H1 (cell line): ENCODE measurements around the gene ZNF674. TPM values are rescaled to one million over a fixed set of nuclear protein-coding genes. Genes with fewer than 3 reads are reported as not detected.

ENCODE experiments used
- ASH2L ChIP-seq: fragments of 200-600, 300-600 bp; sonication (generic); IDR thresholded peaks from one replicate; pipeline ENCODE4 v1.7.1; 2017; ENCODE audit warnings: low read length
- JUND ChIP-seq: IDR thresholded peaks from 2 replicates; pipeline ENCODE4 v1.6.1; 2011; ENCODE audit warnings: mild to moderate bottlenecking, improper control_type of control experiment, low read length
- KDM5A ChIP-seq: fragments of 200-600 bp; IDR thresholded peaks from 2 replicates; pipeline ENCODE4 v1.7.1; 2012; ENCODE audit warnings: mild to moderate bottlenecking, low read length, inconsistent platforms, mixed read lengths
- USF2 ChIP-seq: IDR thresholded peaks from 2 replicates; pipeline ENCODE4 v1.6.1; 2011; ENCODE audit warnings: low read length, improper control_type of control experiment
- polyA plus RNA-seq, 7 experiments: library from polyadenylated mRNA; depleted of rRNA in 3 of 7; stranded (reverse) in 5 of 7; unstranded in 2 of 7; fragments of >200 nt in 5 of 7; fragments of 200-250 nt in 2 of 7; gene quantifications; 1 replicate in 5 of 7; 2 replicates in 1 of 7; 4 replicates in 1 of 7; pipeline versions ENCODE4 v1.2.1 to v1.2.3, GENCODE V29; 2011 to 2013; ENCODE audit warnings: missing spikeins in 2 of 7, mixed read lengths in 2 of 7
- total RNA-seq: library from RNA; stranded (reverse); fragmentation: NEBNext Ultra II Directional; extraction: Animal tissue kit (Norgen Biotek cat#: 25700); gene quantifications from 2 replicates; pipeline ENCODE4 v1.2.1, GENCODE V29; 2021
- TF ChIP-seq, protein P1 (sequence below), 3 experiments: IDR thresholded peaks; 1 replicate in 2 of 3; 2 replicates in 1 of 3; pipeline versions ENCODE4 v1.5.1 to v1.6.1; 2011; ENCODE audit warnings: low read length in 3 of 3, mild to moderate bottlenecking in 3 of 3, inconsistent platforms in 2 of 3, low read depth in 1 of 3, moderate library complexity in 1 of 3; ENCODE audit not compliant: insufficient read depth in 1 of 3; ENCODE audit errors: control extremely low read depth in 1 of 3

ZNF674 gene
- total and polyA plus RNA-seq, 2 of the 8 experiments (the other 6 are each of a cell fraction or from before 2014, with no cell fraction given) = 2.0 to 7.4 TPM

GRCh38 chrX:46587158-46587557, 41.9 kb upstream of the ZNF674 start (continued):
- TF ChIP-seq, protein P1, sequence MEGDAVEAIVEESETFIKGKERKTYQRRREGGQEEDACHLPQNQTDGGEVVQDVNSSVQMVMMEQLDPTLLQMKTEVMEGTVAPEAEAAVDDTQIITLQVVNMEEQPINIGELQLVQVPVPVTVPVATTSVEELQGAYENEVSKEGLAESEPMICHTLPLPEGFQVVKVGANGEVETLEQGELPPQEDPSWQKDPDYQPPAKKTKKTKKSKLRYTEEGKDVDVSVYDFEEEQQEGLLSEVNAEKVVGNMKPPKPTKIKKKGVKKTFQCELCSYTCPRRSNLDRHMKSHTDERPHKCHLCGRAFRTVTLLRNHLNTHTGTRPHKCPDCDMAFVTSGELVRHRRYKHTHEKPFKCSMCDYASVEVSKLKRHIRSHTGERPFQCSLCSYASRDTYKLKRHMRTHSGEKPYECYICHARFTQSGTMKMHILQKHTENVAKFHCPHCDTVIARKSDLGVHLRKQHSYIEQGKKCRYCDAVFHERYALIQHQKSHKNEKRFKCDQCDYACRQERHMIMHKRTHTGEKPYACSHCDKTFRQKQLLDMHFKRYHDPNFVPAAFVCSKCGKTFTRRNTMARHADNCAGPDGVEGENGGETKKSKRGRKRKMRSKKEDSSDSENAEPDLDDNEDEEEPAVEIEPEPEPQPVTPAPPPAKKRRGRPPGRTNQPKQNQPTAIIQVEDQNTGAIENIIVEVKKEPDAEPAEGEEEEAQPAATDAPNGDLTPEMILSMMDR (IDR thresholded peaks at IDR 0.05; ENCODE audit: control extremely low read depth in 1 of 3, insufficient read depth in 1 of 3, low read depth in 1 of 3, low read length in 3 of 3) = no peak
- TF ChIP-seq USF2 = no peak
- no peak for TF ChIP-seq KDM5A
- no peak for TF ChIP-seq ASH2L
- no peak for TF ChIP-seq JUND
